ENCODE results near the gene TRPM4.

DNA sequence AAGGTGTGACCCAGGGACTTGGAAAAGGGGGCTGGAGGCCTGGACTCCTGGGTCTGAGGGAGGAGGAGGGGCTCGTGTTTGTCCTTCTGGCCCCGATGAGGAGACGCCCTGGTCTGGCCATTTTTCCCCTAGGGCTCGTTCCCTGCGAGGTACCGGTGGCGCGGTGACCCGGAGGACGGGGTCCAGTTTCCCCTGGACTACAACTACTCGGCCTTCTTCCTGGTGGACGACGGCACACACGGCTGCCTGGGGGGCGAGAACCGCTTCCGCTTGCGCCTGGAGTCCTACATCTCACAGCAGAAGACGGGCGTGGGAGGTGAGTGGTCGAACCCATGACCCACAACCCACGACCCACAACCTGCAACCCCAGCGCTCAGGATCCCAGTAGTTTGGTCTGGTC is 10.8 kb downstream of the TRPM4 start:
- TF ChIP-seq, protein P1, sequence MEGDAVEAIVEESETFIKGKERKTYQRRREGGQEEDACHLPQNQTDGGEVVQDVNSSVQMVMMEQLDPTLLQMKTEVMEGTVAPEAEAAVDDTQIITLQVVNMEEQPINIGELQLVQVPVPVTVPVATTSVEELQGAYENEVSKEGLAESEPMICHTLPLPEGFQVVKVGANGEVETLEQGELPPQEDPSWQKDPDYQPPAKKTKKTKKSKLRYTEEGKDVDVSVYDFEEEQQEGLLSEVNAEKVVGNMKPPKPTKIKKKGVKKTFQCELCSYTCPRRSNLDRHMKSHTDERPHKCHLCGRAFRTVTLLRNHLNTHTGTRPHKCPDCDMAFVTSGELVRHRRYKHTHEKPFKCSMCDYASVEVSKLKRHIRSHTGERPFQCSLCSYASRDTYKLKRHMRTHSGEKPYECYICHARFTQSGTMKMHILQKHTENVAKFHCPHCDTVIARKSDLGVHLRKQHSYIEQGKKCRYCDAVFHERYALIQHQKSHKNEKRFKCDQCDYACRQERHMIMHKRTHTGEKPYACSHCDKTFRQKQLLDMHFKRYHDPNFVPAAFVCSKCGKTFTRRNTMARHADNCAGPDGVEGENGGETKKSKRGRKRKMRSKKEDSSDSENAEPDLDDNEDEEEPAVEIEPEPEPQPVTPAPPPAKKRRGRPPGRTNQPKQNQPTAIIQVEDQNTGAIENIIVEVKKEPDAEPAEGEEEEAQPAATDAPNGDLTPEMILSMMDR (IDR thresholded peaks at IDR 0.05): no peak
- no peak for TF ChIP-seq ZFX (IDR thresholded peaks at IDR 0.05; ENCODE audit: borderline replicate concordance)

Data from 22Rv1 (cell line).